GM19240 (cell line): Measurements from ENCODE around the gene CSNK1G1.
"Not testable (repeated sequence)": the region's sequence is repeated elsewhere in the genome, so short reads cannot be mapped to it uniquely, and the experiment has no call there.

Experiments
- DNase-seq: peaks from one replicate; pipeline ENCODE4 v3.0.0; 2011; ENCODE audit warnings: low spot score; ENCODE audit not compliant: insufficient read length

Gene CSNK1G1

DNA sequence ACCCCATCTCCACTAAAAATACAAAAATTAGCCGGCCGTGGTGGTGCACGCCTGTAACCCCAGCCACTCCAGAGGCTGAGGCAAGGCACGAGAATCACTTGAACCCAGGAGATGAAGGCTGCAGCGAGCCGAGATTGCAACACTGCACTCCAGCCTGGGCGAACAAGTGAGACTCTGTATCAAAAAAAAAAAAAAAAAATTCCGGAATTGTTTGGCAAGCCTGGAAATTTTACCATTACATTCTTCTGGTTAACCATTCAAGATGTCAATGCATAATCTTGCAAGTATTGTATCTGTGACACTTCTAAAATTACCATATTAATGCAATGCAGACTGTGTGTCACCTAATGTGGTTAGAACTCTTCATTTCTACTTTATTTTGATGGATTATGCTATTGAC lies 67.0 kb downstream of the CSNK1G1 start:
- no peak for DNase-seq

DNA sequence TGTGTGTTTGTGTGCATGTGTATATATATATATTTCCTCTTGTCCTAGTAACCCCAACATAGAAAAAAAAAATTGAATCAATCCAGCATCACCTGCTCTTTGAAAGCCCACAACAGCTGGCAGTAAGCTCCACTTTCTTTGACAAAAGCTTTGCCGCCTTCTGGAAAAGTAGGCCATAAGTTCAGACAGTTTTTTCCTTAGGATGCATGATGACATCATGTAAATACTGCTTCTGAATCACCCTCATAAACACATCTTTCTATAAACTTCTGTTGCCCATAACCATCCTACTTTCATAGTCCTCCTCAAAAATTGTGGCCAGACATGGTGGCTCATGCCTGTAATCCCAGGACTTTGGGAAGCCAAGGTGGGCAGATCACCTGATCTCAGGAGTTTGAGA lies 67.4 kb downstream of the CSNK1G1 start:
- no peak for DNase-seq

DNA sequence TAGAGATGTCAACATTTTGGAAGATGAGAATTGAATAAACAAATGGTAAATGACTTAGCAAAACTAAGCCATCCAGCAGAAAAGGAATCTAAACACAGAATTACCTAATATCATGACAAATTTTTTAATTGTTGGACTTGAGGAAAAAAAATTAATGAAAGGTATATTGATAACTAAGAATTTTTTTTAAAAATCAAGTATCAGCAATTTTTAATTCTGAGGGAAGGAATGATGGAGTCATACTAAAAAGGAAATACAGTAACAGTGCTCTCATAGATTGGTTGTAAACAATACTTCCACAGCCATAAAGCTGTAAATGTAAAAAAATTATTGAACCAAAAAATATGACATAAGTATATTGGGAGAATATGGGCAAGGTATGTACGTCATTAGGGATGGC lies 68.0 kb downstream of the CSNK1G1 start:
- DNase-seq, result no peak

DNA sequence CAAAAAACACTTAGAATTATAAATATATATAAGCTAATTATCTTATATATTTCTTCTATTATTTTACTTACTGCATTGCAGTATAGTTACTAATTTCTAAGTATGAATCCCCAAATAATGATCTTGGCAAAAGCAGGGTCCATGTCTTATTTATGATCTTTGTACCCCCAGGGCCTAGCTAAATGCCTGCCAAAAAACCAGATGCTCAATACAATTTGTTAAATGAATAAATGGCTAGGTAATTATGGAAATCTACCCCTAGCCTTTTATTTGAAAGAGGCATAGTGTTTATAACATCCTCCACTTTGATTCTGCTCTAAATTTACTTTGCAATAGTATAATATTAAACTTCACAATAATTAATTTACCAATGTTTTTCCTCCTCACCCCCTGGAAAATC lies 69.5 kb downstream of the CSNK1G1 start:
- no peak for DNase-seq

GRCh38 chr15:64285871-64286270 lies 70.1 kb downstream of the CSNK1G1 start:
- no peak for DNase-seq

DNA sequence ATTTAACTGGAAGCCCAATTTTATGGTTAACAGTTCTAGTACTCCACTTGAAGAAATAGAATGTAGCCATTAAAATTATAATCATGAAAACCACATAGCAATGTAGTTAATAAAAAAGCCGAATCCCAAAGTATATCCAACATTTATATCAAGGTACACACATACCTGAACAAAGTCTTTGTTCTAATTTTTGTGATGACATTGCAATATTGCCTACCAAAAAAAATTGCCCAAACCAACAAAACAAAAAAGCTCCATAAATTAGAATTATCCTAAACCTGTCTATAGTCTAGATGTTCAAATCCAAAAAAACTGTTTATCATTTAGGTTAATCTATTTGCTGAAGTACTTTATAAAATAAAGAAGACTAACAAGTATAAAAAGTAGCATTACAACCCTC lies 70.8 kb downstream of the CSNK1G1 start:
- DNase-seq, result no peak

DNA sequence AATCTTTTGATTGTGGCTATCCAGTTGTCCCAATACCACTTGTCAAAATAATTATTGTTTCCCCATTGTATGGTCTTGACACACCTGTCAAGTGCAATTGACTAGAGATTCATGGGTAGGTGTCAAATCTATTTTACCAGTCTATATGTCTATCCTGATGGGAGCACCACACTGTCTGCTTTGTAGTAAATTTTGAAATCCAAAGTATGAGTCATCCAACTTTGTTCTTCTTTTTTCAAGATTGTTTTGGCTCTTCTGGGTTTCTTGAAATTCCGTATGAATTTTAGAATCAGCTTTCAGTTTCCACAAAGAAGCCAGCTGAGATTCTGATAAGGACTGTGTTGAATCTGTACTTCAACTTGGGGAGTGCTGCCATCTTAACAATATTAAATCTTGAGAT lies 71.9 kb downstream of the CSNK1G1 start:
- no peak for DNase-seq

- DNase-seq, result no peak
Observed at GRCh38 chr15:64282701-64283100, 73.3 kb downstream of the CSNK1G1 start.

- DNase-seq, result no peak
Observed at GRCh38 chr15:64279131-64279530, 76.8 kb downstream of the CSNK1G1 start.

- no peak for DNase-seq
Observed at GRCh38 chr15:64275934-64276333, 80.0 kb downstream of the CSNK1G1 start.

GRCh38 chr15:64274341-64274950 lies 81.5 kb downstream of the CSNK1G1 start:
- no peak for DNase-seq

DNA sequence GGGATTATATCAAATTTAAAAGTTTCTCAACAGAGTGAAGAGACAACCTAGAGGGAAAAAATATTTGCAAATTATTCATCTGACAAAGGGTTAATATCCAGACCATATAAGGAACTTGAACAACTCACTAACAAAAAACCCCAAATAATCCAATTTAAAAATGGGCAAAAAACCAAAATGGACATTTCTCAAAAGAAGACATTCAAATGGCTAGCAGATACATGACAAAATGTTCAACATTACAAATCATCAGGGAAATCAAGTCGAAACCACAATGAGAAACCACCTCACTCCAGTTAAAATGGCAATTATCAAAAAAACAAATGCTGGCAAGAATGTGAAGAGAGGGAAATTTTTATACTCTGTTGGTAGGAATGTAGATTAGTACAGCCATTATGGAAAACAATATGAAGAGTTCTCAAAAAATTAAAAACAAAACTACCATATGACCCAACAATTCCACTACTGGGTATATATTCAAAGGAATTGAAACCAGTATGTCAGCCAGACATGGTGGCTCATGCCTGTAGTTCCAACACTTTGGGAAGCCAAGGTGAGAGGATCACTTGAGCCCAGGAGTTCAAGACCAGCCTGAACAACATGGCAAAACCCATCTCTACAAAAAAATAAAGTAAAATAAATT lies 88.5 kb downstream of the CSNK1G1 start:
- no peak for DNase-seq

DNA sequence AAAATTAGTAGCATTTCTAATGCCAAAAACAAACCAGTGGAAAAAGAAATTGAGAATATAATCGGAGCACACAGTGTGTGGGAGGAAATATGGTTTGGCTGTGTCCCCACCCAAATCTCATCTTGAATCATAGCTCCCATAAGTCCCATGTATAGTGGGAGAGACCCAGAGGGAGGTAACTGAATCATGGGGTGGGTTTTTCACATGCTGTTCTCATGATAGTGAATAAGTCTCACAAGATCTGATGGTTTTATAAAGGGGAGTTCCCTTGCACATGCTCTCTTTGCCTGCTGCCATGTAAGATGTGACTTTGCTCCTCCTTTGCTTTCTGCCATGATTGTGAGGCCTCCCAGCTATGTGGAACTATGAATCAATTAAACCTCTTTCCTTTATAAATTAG lies 90.8 kb downstream of the CSNK1G1 start:
- not testable (repeated sequence) for DNase-seq

GRCh38 chr15:64264502-64264901 lies 91.5 kb downstream of the CSNK1G1 start:
- DNase-seq, result no peak

DNA sequence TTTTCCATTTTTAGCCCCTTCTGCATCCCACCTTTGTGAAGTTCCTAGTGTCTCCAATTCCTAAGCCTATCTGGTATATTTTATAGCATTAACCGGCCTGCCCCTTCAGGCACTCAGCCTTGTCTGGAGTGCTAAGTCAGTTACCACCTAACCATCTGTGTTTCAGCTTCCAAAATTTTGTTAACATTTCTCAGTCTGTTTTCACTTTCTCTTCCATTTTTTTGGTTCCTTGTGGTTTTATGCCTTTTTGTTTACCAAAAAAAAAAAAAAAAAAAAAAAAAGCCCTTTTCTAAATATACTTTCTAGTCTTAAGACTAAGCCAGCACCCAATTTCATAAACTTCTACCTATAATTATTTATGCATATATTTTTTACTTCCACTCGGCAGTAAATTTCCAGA lies 92.4 kb downstream of the CSNK1G1 start:
- DNase-seq, result peak; percentile 14

- DNase-seq, result no peak
Observed at GRCh38 chr15:64256051-64256450, 99.9 kb downstream of the CSNK1G1 start.

DNA sequence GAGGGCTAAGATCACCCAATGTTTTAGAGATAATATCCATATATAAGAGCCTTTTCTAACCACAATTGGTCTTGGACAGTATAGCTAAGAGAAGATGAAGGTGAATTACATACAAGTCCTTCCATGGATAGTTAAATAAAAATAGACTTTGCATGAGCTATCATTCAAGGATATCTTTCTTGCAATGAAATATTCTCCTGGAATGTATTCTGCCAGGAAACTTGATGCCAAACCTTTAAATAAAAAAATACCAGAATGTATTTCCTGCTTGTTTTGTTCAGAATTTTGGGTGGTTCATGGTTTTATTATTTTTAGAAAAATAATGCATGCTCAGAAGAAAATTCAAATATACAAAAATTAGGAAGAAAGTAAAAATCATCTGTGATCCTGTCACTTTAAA lies 104.3 kb downstream of the CSNK1G1 start:
- no peak for DNase-seq

GRCh38 chr15:64251121-64251520 lies 104.9 kb downstream of the CSNK1G1 start:
- DNase-seq, result no peak

DNA sequence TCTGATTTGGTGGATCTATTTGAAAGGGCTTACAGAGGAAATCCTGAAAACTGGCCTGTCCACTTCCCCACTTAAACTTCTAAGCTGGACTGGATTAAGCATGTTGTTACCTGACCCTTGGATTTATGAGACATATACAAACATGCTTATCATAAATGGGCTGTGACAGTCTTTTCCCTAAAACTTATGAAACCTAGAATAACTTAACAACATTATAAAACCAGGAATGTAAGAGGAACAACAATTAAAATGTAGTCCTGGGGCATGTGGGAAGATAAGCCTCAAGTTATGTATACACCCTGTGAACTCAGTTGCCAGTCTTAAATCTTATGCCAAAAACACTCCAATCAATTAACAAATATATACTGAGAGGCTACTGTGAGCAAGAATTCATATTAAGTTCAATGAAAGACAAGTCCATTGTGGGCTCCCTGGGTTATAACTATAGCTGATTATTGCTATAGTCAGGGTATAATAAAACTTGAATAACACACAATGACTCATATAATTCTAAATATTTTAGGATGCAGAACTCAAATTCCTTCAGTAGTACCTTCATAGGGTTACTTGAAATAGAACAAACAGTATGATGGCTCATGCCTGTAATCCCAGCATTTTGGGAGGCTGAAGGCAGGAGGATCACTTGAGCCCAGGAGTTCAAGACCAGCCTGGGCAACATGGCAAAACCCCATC lies 105.9 kb downstream of the CSNK1G1 start:
- DNase-seq, result no peak

DNA sequence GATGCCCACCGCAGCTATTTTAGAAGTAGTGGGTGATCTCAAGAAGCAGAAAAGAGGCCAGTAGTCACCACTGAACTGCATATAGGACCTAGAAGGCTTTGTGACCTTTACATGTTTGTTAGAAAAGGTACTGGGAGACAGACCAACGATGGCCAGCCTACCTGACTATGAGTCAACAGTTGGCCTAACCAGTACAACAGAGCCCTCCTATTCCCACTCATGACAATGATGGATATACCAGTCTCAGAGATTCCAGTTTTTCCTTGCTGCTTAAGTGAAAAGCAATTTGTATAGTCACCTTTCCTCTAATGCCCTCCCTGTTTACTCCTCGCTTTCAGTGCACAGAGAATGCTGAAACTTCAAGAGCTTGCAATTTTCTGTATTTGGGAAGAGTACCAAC lies 106.6 kb downstream of the CSNK1G1 start:
- DNase-seq, result no peak

GRCh38 chr15:64247906-64248541 lies 107.9 kb downstream of the CSNK1G1 start:
- peak; percentile 33 for DNase-seq

DNA sequence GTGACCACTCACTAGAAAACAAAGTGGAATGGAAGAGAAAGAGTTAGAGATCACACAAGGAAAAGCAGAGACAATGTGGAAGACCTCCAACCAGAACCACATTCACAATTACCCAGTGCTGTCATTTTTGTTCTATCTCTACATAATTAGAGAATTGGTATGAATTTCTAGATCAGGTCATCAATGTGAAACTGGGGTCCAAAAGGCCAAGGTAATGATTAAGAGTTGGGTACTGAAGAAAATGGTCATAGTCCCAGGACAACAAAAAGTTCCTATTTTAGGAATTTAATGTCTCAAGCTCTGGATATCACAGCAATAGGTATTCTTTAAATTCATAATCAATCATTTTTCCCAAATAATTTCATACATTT lies 108.5 kb downstream of the CSNK1G1 start:
- no peak for DNase-seq
